Gastrocnemius medialis (tissue), 4 donors: ENCODE measurements around the gene CDCP2. TPM values are rescaled to one million over a fixed set of nuclear protein-coding genes. Genes with fewer than 3 reads are reported as not detected.

Source experiments
- ATAC-seq, 2 donors: fragments of 150-250 bp; one replicate each; pipeline ENCODE4 v1.9.1; 2016
- DNase-seq, 2 donors: peaks; one replicate each; pipeline ENCODE4 v3.0.0-alpha.2; 2019
- H3K27ac ChIP-seq, 4 donors: fragments of 200-600 bp; sonication (generic); 1 replicate in 1 of 4; 2 replicates in 3 of 4; pipeline ENCODE4 v1.5.1; 2016 to 2018; ENCODE audit warnings: mild to moderate bottlenecking in 2 of 4, moderate library complexity in 1 of 4
- H3K27me3 ChIP-seq, 3 donors: fragments of 200-600 bp; sonication (generic) in 2 of 3; 1 replicate in 1 of 3; 2 replicates in 2 of 3; pipeline versions ENCODE4 v1.5.1 to v1.6.0; 2016 to 2019; ENCODE audit warnings: mild to moderate bottlenecking in 1 of 3, moderate library complexity in 1 of 3
- H3K36me3 ChIP-seq, 2 donors: fragments of 200-600 bp; sonication (generic) in 1 of 2; one replicate each; pipeline ENCODE4 v1.5.1; 2017 to 2018
- H3K4me1 ChIP-seq, 2 donors: fragments of 200-600 bp; sonication (generic) in 1 of 2; one replicate each; pipeline ENCODE4 v1.5.1; 2016 to 2017; ENCODE audit warnings: mild to moderate bottlenecking in 2 of 2
- H3K4me3 ChIP-seq, 4 donors: fragments of 200-600 bp; sonication (generic) in 3 of 4; 1 replicate in 1 of 4; 2 replicates in 3 of 4; pipeline ENCODE4 v1.5.1; 2016 to 2019; ENCODE audit warnings: mild to moderate bottlenecking in 2 of 4
- H3K9me3 ChIP-seq, 3 donors: fragments of 200-600 bp; sonication (generic) in 2 of 3; 1 replicate in 1 of 3; 2 replicates in 2 of 3; pipeline ENCODE4 v1.5.1; 2016 to 2019
- POLR2A ChIP-seq, 2 donors: fragments of 450-650 bp; IDR thresholded peaks; one replicate each; pipeline ENCODE4 v1.6.1; 2017; ENCODE audit warnings: antibody characterized with exemption in 2 of 2, mild to moderate bottlenecking in 2 of 2, moderate library complexity in 2 of 2
- in situ Hi-C, 4 donors: fragments of 200-750 bp; cut with MboI; loops; one replicate each; pipeline versions ENCODE4 v1.15.0 to v1.8.0; 2017; ENCODE audit warnings: low sequenced_read_pairs in 4 of 4
- intact Hi-C: fragments of 100-400 bp; cut with DNase I; formaldehyde crosslinking; loops from one replicate; pipeline ENCODE4 v1.15.1; 2023; ENCODE audit warnings: low total_unique reads
- total RNA-seq, 4 donors: library from RNA; depleted of rRNA; stranded (reverse); fragments of >200 nt; gene quantifications; one replicate each; pipeline versions ENCODE4 v1.1.0 to v1.2.3, GENCODE V29; 2016
- TF ChIP-seq, protein P1 (sequence below), 5 experiments: fragments of 450-650 bp in 3 of 5; fragments of 200-600 bp in 2 of 5; sonication (generic) in 2 of 5; IDR thresholded peaks in 4 of 5; conservative IDR thresholded peaks in 1 of 5; 1 replicate in 4 of 5; 2 replicates in 1 of 5; pipeline ENCODE4 v1.5.1; 2016 to 2019; ENCODE audit warnings: antibody characterized with exemption in 5 of 5, mild to moderate bottlenecking in 3 of 5, moderate library complexity in 3 of 5

The CDCP2 gene
- total RNA-seq, 4 donors from 2014 or later = not detected

DNA sequence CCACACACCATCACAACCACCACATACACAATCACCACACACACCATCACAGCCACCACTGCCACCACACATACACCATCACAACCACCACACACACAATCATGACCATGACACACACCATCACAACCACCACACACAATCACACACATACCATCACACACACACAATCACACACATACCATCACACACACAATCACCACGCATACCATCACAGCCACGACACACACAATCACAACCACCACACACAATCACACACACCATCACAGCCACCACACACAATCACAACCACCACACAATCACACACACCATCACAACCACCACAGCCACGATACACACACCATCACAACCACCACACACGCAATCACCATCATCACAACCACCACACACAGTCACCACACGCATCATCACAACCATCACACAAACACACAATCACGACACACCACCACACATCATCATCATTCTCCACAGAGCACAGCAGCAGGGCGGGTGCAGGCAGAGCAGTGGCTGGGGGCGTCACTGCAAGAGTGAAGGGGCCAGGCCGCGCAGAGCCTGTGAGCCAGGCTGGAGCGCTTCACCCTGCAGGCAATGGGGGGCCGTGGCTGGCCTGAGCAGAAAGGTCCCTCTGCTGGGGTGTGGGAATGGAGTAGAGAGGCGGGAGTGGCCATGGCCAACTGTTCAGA, 32.6 kb downstream of the CDCP2 start:
- no peaks in the 10 kb centered on the region for H3K27me3 ChIP-seq
- no peaks in the 10 kb centered on the region for H3K9me3 ChIP-seq
- H3K4me3 ChIP-seq = no peak overlapping the region
- no peak overlapping the region for H3K27ac ChIP-seq
- no peak for ATAC-seq
- intact Hi-C loops (no loop called here), in situ Hi-C loops (loop anchor here in 3 of 4 donors (5.0 to 25.0 kb wide), 5 partner anchors 287 to 692 kb away; partner anchors contain the start of genes SSBP3 (in 1 of the 3) and TTC22 (in 1 of the 3))
- H3K4me1 ChIP-seq = peaks cover 1 to 14% of the 10 kb centered on the region in 2 donors
- TF ChIP-seq, protein P1, sequence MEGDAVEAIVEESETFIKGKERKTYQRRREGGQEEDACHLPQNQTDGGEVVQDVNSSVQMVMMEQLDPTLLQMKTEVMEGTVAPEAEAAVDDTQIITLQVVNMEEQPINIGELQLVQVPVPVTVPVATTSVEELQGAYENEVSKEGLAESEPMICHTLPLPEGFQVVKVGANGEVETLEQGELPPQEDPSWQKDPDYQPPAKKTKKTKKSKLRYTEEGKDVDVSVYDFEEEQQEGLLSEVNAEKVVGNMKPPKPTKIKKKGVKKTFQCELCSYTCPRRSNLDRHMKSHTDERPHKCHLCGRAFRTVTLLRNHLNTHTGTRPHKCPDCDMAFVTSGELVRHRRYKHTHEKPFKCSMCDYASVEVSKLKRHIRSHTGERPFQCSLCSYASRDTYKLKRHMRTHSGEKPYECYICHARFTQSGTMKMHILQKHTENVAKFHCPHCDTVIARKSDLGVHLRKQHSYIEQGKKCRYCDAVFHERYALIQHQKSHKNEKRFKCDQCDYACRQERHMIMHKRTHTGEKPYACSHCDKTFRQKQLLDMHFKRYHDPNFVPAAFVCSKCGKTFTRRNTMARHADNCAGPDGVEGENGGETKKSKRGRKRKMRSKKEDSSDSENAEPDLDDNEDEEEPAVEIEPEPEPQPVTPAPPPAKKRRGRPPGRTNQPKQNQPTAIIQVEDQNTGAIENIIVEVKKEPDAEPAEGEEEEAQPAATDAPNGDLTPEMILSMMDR (IDR thresholded peaks at IDR 0.05 in 4 of 5, conservative IDR thresholded peaks at IDR 0.05 in 1 of 5) = no peak
- no peak for TF ChIP-seq POLR2A (IDR thresholded peaks at IDR 0.05)
- no peak for DNase-seq
- H3K36me3 ChIP-seq = no peaks in the 10 kb centered on the region

DNA sequence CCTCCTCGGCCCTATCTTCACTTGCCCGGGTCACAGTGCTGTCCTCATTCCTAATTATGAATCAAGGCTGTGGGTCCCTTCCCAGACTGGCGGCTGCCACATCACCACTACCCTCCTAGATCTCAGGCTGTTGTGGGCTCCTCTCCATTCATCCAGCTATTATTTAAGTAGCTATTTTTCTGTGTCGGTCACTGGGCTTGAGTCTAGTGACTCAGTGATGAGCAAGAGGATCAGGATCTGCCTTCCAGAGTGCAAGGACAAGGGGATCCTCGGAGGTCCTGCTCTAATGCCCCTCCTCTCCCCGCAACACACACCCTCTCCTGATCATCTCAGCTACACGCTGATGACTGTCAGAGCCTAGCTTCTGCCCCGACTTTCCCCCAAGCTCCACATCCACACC, 34.1 kb downstream of the CDCP2 start:
- ATAC-seq (no peak), DNase-seq (no peak)
- in situ Hi-C loops (loop anchor here in 1 of 4 donors (25.0 kb wide), 1 partner anchor 694 kb away; the partner anchor contains the start of gene TTC22), intact Hi-C loops (no loop called here)
- Histone ChIP-seq H3K27ac (no peak overlapping the region), H3K9me3 (no peaks in the 10 kb centered on the region), H3K27me3 (no peaks in the 10 kb centered on the region), H3K36me3 (no peaks in the 10 kb centered on the region), H3K4me3 (no peak overlapping the region), H3K4me1 (peaks cover 14 to 19% of the 10 kb centered on the region in 2 donors)
- no peak for TF ChIP-seq POLR2A (IDR thresholded peaks at IDR 0.05)
- TF ChIP-seq, protein P1 (IDR thresholded peaks at IDR 0.05 in 4 of 5, conservative IDR thresholded peaks at IDR 0.05 in 1 of 5) = no peak

DNA sequence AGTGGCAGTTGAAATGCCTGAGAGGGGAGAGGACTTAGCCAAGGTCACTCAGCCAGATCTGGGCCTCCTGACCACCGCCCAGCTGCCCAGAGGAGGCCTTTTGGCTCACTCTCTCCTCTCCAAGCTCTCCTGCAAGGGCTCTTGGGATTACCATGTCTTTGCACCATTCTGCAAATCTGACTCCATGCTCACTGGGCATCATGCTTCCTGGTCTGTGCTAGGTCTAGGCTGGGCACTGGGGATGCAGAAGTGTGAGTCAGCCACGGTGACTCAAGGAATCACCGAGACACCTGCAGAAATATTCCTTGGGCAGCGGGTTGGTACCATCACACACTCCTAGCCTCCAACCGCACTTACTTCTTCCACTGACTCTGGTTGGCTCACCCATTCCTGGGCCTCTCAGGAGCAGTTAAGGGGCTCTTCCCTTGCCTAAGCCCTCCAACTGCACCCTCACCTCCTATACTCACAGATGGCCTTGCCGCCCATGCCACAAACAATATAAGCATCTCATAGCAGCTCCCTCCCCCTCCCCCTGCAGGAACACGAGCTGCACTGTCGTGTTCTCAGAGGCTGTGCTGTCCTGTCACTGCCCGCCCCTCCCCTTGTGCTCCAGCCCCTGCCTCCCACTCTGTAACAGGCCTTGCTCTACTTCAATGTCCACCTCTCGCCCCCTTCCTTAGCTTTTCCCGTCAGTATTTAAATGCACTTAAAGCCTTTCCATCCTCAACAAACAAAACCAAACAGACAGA, 34.8 kb downstream of the CDCP2 start:
- DNase-seq = no peak
- in situ Hi-C loops = loop anchor here in 1 of 4 donors (25.0 kb wide), 1 partner anchor 694 kb away; the partner anchor contains the start of gene TTC22
- TF ChIP-seq, protein P1 (IDR thresholded peaks at IDR 0.05 in 4 of 5, conservative IDR thresholded peaks at IDR 0.05 in 1 of 5) = no peak
- no peak for TF ChIP-seq POLR2A (IDR thresholded peaks at IDR 0.05)

DNA sequence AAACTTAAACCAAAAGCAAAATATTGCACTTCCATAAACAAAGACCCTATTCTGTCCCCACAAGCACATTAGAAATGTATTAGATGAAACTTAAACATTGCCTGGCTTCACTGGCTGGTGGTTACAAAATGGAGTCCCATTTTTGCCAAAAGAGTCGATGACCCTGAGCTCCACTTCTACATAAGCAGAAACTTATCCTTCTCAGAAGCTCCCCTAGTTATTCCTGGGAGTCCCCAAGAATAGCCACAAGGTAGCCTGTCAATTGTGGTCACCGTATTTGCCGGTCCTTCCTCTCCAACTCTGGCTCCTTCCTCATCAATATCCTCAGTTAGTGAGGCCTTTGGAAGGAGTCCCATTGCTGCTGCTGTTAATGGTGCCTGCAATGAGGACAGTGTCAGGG, 37.3 kb downstream of the CDCP2 start:
- no peak overlapping the region for H3K27ac ChIP-seq
- TF ChIP-seq, protein P1 (IDR thresholded peaks at IDR 0.05 in 4 of 5, conservative IDR thresholded peaks at IDR 0.05 in 1 of 5) = no peak
- TF ChIP-seq POLR2A (IDR thresholded peaks at IDR 0.05) = no peak
- no peak overlapping the region for H3K4me3 ChIP-seq
- H3K9me3 ChIP-seq = no peaks in the 10 kb centered on the region
- intact Hi-C loops = no loop called here
- in situ Hi-C loops = loop anchor here in 1 of 4 donors (25.0 kb wide), 1 partner anchor 697 kb away; the partner anchor contains the start of gene TTC22
- no peaks in the 10 kb centered on the region for H3K36me3 ChIP-seq
- ATAC-seq (no peak), DNase-seq (no peak)
- H3K4me1 ChIP-seq = peaks cover 6 to 14% of the 10 kb centered on the region in 2 donors
- H3K27me3 ChIP-seq = no peaks in the 10 kb centered on the region

More for the DNA sequence above, 34.8 kb downstream of the CDCP2 start:
- no peak for ATAC-seq
- no peak overlapping the region for H3K27ac ChIP-seq
- H3K4me1 ChIP-seq = peaks cover 14 to 19% of the 10 kb centered on the region in 2 donors
- intact Hi-C loops = no loop called here
- H3K4me3 ChIP-seq = no peak overlapping the region
- H3K36me3 ChIP-seq = no peaks in the 10 kb centered on the region
- no peaks in the 10 kb centered on the region for H3K27me3 ChIP-seq
- no peaks in the 10 kb centered on the region for H3K9me3 ChIP-seq
